ENCODE results near the gene IGF1R.

Gene IGF1R

DNA sequence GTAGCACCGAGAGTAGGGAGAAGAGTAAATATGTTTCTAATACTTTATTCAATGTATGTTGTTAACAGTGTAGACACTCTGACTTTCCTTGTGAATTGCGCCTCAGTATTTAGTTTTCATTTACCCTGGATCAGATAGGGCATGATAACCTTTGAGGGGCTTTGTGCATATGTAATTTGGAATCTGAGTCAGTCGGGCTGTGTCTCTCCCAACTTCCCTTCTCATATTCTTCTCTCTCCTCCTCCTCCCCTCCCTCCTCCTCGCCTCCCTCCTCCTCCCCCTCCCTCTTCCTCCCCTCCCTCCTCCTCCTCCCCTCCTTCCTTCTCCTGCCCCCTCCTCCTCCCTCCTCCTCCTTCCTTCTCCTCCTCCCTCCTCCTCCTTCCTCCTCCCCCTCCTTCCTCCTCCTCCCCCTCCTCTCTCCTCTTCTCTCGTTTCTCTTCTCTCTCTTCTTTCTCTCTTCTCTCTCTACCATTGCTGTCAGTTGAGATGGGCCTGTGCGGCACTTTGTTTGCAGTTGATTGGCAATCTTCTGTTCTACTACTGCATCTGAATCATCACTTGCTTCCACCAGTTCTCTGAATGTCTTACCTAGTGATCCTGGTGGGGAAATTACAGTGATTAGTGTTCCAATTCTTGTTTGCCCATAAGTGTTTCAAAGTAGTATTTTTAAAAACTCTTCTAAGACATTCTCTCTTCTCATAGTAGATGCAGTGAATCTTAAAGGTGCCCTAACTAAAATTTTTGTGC, 197.0 kb downstream of the IGF1R start:
- TF ChIP-seq Cebpa-rat (IDR thresholded peaks at IDR 0.05) = no peak
- Histone ChIP-seq H3K4me1 (peaks cover 33 to 77% (median 60%) of the 10 kb centered on the region in 10 experiments), H3K27me3 (no peaks in the 10 kb centered on the region), H3K27ac (peak overlapping the region in 5 of 11 experiments; percentile 4 to 36 (median 26); a peak in 4 of 22 replicates), H3K9me3 (replicated peaks in 1 of 11) (peaks cover 0 to 4% (median 0%) of the 10 kb centered on the region in 11 experiments; a peak in 1 of 22 replicates), H3K4me3 (no peak overlapping the region), H4K20me1 (peaks cover 40 to 98% (median 94%) of the 10 kb centered on the region in 11 experiments; a peak in 21 of 22 replicates), H3K36me3 (peaks cover 0 to 33% (median 6%) of the 10 kb centered on the region in 11 experiments; a peak in 8 of 22 replicates), H3K9ac (no peak overlapping the region), H3K4me2 (peak overlapping the region; percentile 5 to 82 (median 56); a peak in 21 of 22 replicates)

DNA sequence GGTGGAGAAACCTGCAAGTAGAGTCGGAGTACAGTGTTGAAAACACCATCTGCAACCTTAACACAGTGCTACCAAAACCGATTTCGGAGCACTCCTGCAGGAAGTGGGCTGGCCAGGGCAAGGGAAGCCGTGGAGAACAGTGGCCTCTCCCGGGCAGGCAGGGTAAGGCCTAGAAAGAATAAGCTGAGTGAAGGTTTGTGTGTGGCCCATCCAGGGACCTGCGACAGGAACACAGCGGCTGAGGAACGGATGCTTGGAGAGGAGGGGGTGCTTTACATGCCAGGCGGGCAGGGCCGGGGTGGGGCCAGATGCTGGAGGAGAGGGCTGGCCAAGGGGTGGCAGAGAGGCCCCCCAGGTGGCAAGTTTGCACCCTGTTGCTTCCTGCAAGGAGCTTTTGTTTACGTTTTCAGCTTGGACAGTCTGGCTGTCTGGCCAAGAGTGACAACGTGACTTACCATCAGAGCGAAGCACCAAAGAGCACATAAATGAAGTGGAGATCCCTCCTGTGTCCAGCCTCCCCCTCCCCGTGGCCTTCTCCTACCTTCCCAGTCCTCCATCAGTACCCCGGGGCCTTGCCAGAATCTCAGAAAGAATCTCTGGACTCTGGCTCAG, 202.7 kb downstream of the IGF1R start:
- peak overlapping the region; percentile 61 to 78 (median 68) for H3K4me3 ChIP-seq
- H4K20me1 ChIP-seq = peaks cover 75 to 100% (median 99%) of the 10 kb centered on the region in 11 experiments; a peak in 21 of 22 replicates
- TF ChIP-seq Cebpa-rat (IDR thresholded peaks at IDR 0.05) = no peak
- H3K4me2 ChIP-seq = peak overlapping the region; percentile 84 to 99 (median 97)
- peaks cover 36 to 75% (median 67%) of the 10 kb centered on the region in 10 experiments for H3K4me1 ChIP-seq
- H3K9ac ChIP-seq = peak overlapping the region in 9 of 11 experiments; percentile 69 to 81 (median 77); a peak in 18 of 22 replicates
- no peaks in the 10 kb centered on the region for H3K9me3 ChIP-seq (replicated peaks in 1 of 11)
- H3K36me3 ChIP-seq = peaks cover 0 to 17% (median 0%) of the 10 kb centered on the region in 11 experiments; a peak in 2 of 22 replicates
- peak overlapping the region in 9 of 11 experiments; percentile 61 to 87 (median 71); a peak in 18 of 22 replicates for H3K27ac ChIP-seq
- no peaks in the 10 kb centered on the region for H3K27me3 ChIP-seq

DNA sequence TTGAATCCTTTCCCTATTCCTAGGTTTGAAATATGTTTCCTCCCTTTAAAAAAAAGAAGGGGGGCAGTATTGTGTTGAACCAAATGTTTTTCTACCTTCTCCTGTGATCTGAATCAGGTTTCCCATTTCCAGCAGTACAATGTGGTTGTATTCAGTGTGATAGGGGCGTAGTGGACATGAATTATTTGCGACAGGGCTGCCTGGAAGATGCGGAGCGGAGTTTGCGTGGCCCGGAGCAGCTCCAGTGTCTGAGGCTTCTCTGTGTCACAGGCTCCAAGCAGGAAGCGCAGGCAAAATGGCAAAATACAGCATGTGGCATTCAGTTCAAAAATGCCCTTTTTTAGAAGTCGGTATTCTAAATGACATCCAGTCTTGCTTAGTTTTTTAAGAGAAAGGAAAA, 204.8 kb downstream of the IGF1R start:
- peak overlapping the region; percentile 84 to 99 (median 97) for H3K4me2 ChIP-seq
- peaks cover 45 to 92% (median 85%) of the 10 kb centered on the region in 10 experiments for H3K4me1 ChIP-seq
- peak overlapping the region; percentile 61 to 78 (median 68) for H3K4me3 ChIP-seq
- TF ChIP-seq Cebpa-rat (IDR thresholded peaks at IDR 0.05) = no peak
- H3K9me3 ChIP-seq (replicated peaks in 1 of 11) = no peaks in the 10 kb centered on the region
- peak overlapping the region; percentile 57 to 81 (median 77); a peak in 20 of 22 replicates for H3K9ac ChIP-seq
- H3K27ac ChIP-seq = peak overlapping the region in 9 of 11 experiments; percentile 61 to 87 (median 71); a peak in 18 of 22 replicates
- H3K36me3 ChIP-seq = no peaks in the 10 kb centered on the region
- peaks cover 67 to 100% (median 99%) of the 10 kb centered on the region in 11 experiments; a peak in 21 of 22 replicates for H4K20me1 ChIP-seq
- H3K27me3 ChIP-seq = no peaks in the 10 kb centered on the region

DNA sequence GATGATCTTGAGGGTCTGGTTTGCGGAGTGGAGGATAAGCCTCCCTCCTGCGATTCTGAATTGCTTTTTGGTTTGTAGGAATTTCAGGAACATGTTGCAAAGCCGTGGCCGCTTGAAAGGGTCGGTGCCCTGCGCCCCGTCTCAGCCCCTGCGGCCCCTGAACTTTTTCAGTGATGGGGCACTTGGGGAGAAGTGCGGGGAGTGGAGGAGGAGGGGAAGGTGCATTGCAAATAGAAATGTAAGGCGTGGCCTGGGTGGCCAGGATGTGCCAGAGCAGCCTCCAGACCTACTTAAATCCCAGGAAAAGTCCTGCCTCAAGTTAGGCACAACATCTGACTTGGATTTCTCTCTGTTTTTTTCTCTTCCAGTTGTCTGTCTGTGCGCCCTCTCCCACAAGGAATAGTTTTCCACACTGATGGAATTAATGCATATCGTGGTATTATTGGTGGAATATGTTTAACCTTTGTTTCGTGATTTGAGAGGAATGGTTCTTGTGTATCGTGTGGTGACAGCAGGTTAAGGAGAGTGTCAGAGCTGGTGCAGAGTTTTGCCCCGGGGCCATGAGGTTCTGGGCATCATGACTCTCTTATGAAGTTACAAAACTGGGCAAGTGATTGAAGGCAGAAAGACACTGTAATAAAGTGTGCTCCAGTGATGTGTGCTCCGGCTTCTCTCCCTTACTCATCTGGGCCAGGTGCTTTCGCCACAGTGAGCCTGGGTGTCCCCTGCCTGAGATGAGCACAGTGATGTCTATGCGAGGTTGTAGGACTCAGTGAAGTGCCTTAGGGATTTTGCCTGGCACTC, 205.5 kb downstream of the IGF1R start:
- H4K20me1 ChIP-seq = peaks cover 70 to 100% (median 99%) of the 10 kb centered on the region in 11 experiments; a peak in 21 of 22 replicates
- H3K36me3 ChIP-seq = no peaks in the 10 kb centered on the region
- H3K4me1 ChIP-seq = peaks cover 51 to 96% (median 91%) of the 10 kb centered on the region in 10 experiments
- no peak for TF ChIP-seq Cebpa-rat (IDR thresholded peaks at IDR 0.05)
- no peak overlapping the region; a peak in 1 of 20 replicates for H3K4me3 ChIP-seq
- H3K27ac ChIP-seq = peak overlapping the region in 7 of 11 experiments; percentile 15 to 87 (median 72); a peak in 11 of 22 replicates
- peak overlapping the region in 7 of 11 experiments; percentile 34 to 80 (median 77); a peak in 8 of 22 replicates for H3K9ac ChIP-seq
- peak overlapping the region; percentile 84 to 99 (median 97) for H3K4me2 ChIP-seq
- H3K27me3 ChIP-seq = no peaks in the 10 kb centered on the region
- H3K9me3 ChIP-seq (replicated peaks in 1 of 11) = no peaks in the 10 kb centered on the region

DNA sequence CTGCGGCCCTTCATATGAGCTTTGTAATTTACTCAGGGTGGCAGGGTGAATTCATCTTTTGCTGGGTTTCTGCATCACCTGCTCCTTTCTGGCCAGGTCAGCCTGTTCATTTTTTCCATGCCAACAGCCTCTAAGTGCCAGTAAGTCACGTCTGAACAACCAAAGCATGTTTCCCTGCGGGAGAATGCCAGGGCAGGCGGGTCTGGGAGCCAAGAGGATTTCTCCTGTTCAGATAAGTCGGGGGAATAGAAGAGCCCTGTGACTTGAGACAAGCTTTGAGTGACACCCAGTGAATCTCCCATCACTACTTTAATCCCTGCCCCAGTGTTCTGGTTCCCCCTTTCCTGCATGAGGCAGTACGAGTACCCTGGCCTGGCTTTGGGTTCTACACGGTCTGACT, 206.2 kb downstream of the IGF1R start:
- H4K20me1 ChIP-seq = peaks cover 70 to 100% (median 99%) of the 10 kb centered on the region in 11 experiments; a peak in 21 of 22 replicates
- no peaks in the 10 kb centered on the region for H3K27me3 ChIP-seq
- H3K4me2 ChIP-seq = peak overlapping the region in 8 of 11 experiments; percentile 84 to 99 (median 96); a peak in 13 of 22 replicates
- H3K36me3 ChIP-seq = no peaks in the 10 kb centered on the region
- H3K9me3 ChIP-seq (replicated peaks in 1 of 11) = no peaks in the 10 kb centered on the region
- peak overlapping the region in 3 of 11 experiments; percentile 6 to 34 (median 9); a peak in 1 of 22 replicates for H3K9ac ChIP-seq
- no peak overlapping the region for H3K4me3 ChIP-seq
- H3K4me1 ChIP-seq = peaks cover 57 to 96% (median 94%) of the 10 kb centered on the region in 10 experiments
- H3K27ac ChIP-seq = peak overlapping the region in 4 of 11 experiments; percentile 2 to 87 (median 14); a peak in 2 of 22 replicates
- TF ChIP-seq Cebpa-rat (IDR thresholded peaks at IDR 0.05) = no peak

DNA sequence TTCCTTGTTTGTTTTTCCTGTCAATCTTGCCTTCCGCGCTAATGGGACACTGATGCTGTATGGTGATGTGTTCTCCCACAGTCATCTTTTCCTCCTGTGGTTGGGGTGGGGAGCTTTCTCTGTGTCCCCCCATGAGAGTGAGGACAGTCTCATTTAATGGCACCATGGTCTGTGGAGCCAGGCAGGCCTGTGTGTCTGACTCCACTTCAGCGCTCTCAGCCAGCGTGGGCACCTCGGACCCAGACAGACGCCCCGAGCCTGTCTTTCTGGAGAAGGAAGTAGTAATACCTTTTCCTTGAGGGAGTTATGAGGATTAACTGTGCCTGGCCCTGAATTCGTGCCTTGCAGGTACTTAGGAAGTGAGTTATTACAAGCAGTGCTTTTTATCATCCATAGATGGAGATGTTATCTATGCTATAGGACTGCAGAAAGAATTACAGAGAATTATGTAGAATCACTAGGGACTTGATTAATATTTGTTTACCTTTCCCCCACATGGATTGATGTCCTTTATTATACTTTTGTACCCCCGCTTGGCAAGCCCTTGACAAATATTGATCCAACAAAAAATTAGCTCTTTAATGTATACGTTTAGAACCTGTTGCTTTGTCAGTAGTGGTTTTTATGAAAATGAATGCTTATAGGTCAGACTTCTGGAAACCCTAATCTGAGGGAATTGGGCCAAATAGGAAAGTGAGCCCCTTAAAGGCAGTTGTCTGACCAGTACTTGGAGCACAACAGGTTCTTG, 206.9 kb downstream of the IGF1R start:
- peaks cover 57 to 96% (median 93%) of the 10 kb centered on the region in 10 experiments for H3K4me1 ChIP-seq

DNA sequence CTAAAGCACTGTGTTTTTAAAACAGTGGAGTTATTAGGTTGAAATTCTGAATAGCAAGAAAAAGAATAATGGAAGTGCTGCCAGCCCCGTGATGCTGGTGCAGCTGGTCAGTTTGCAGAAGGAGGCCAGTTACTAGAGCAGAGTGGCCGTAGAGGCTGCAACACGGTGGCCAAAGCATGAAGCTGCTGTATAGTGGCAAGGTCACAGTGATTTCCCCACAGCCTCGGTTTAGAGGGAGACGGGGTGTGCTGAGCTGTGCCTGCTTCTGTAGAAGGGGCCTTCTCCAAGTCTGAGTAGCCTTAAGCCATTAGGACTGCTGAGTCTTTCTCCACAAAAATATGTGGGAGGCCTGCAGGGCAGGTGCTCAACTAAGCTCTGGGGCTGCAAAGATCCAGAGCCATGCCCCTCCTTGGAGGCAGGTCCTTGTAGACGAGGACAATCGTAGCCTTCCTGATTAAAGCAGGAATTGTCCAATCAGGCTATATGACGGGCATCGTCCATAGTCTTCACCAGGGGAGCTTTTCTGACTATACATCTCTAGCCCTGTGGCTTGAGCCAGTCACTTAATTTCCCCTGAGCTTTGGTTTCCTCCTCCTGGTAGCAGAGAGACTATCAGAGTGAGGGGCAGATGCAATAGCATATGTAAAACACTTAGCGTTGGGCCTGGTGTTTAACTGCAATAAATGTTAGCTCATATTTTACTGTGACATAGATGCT, 207.6 kb downstream of the IGF1R start:
- Histone ChIP-seq H3K4me2 (peak overlapping the region in 9 of 11 experiments; percentile 9 to 99 (median 88); a peak in 16 of 22 replicates), H3K36me3 (no peaks in the 10 kb centered on the region), H3K27ac (no peak overlapping the region), H4K20me1 (peaks cover 57 to 99% (median 96%) of the 10 kb centered on the region in 11 experiments; a peak in 21 of 22 replicates), H3K9ac (peak overlapping the region in 1 of 11 experiments; percentile 3; a peak in 1 of 22 replicates), H3K27me3 (no peaks in the 10 kb centered on the region), H3K4me3 (no peak overlapping the region), H3K9me3 (replicated peaks in 1 of 11) (no peaks in the 10 kb centered on the region), H3K4me1 (peaks cover 55 to 94% (median 90%) of the 10 kb centered on the region in 10 experiments)
- TF ChIP-seq Cebpa-rat (IDR thresholded peaks at IDR 0.05) = no peak

More for the DNA sequence above, 206.9 kb downstream of the IGF1R start:
- H3K9ac ChIP-seq = peak overlapping the region in 2 of 11 experiments; percentile 3 to 9; a peak in 1 of 22 replicates
- H3K36me3 ChIP-seq = no peaks in the 10 kb centered on the region
- no peak for TF ChIP-seq Cebpa-rat (IDR thresholded peaks at IDR 0.05)
- no peaks in the 10 kb centered on the region for H3K27me3 ChIP-seq
- peaks cover 65 to 100% (median 99%) of the 10 kb centered on the region in 11 experiments; a peak in 21 of 22 replicates for H4K20me1 ChIP-seq
- H3K9me3 ChIP-seq (replicated peaks in 1 of 11) = no peaks in the 10 kb centered on the region
- no peak overlapping the region for H3K4me3 ChIP-seq
- peak overlapping the region in 4 of 11 experiments; percentile 1 to 87 (median 8); a peak in 2 of 22 replicates for H3K27ac ChIP-seq
- H3K4me2 ChIP-seq = peak overlapping the region in 9 of 11 experiments; percentile 31 to 99 (median 88); a peak in 16 of 22 replicates

All from BLaER1 treated with 17β-estradiol and CSF1 and Interleukin-3, amounts not matched to agents 10 nM and 100 nM (cell line).